AG10803 (cell line): ENCODE data around the gene POU2F2.

ENCODE experiments used
- DNase-seq: peaks from one replicate; pipeline ENCODE4 v3.0.0; 2010; ENCODE audit warnings: low read depth
- H3K4me3 ChIP-seq: 2 replicates; pipeline ENCODE4 v1.5.1; 2011; ENCODE audit warnings: mild to moderate bottlenecking, low read length, control low read depth
- CTCF ChIP-seq: conservative IDR thresholded peaks from 2 replicates; pipeline ENCODE4 v1.5.1; 2011; ENCODE audit warnings: mild to moderate bottlenecking, low read length, control low read depth, inconsistent platforms

Gene POU2F2

GRCh38 chr19:42117076-42117475, 15.2 kb downstream of the POU2F2 start:
- no peak for TF ChIP-seq CTCF
- no peak for DNase-seq
- no peak overlapping the region for H3K4me3 ChIP-seq

- no peak for TF ChIP-seq CTCF
- H3K4me3 ChIP-seq, result no peak overlapping the region
- no peak for DNase-seq
These were observed 15.8 kb downstream of the POU2F2 start for GRCh38 chr19:42116308-42117075.

- DNase-seq, result no peak
- H3K4me3 ChIP-seq, result no peak overlapping the region
- no peak for TF ChIP-seq CTCF
These were observed 16.5 kb downstream of the POU2F2 start for GRCh38 chr19:42115705-42116104.

GRCh38 chr19:42115219-42115618, 17.0 kb downstream of the POU2F2 start:
- H3K4me3 ChIP-seq, result no peak overlapping the region
- no peak for TF ChIP-seq CTCF
- peak; percentile 35 for DNase-seq

- no peak for DNase-seq
- peak overlapping the region; percentile 37 for H3K4me3 ChIP-seq
- TF ChIP-seq CTCF, result no peak
These were observed 17.8 kb downstream of the POU2F2 start for GRCh38 chr19:42114412-42114811.

- peak; percentile 41 for TF ChIP-seq CTCF
- DNase-seq, result peak; percentile 97
- peak overlapping the region; percentile 37 for H3K4me3 ChIP-seq
These were observed 18.5 kb downstream of the POU2F2 start for GRCh38 chr19:42113641-42114348.

GRCh38 chr19:42111811-42112210, 20.4 kb downstream of the POU2F2 start:
- no peak overlapping the region for H3K4me3 ChIP-seq
- peak; percentile 87 for DNase-seq
- no peak for TF ChIP-seq CTCF
